SH-SY5Y (cell line): ENCODE results near the gene SAXO1.

Experiments used
- GATA2 ChIP-seq: IDR thresholded peaks from 2 replicates; pipeline ENCODE4 v1.6.1; 2011; ENCODE audit warnings: mild to moderate bottlenecking, low read depth, low read length
- GATA3 ChIP-seq: IDR thresholded peaks from 2 replicates; pipeline ENCODE4 v1.6.1; 2011; ENCODE audit warnings: low read depth, mild to moderate bottlenecking, low read length, moderate library complexity

DNA sequence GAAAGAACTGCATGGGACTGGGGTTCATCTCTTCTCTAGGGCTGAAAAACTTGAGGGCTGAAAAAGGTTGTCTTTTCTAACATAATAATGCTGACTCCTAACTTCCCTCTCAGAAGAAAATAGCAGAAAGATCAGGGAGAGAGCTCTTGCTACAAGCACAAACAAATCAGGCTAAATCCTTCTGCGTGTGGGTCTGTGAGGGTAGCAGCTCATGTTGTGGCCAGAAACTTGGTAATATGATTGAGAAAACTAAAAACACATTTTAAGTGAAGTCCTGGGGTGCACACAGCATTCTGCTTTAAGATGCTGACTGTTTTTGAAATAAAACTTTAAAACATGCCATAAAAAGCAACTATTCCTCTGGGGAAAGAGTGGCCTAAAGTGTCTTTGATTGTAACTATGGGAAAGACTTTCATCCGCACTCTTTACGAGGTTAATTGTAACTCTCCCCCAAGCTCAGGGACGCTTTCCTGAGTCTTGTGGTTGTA is 56.7 kb downstream of the SAXO1 start:
- TF ChIP-seq GATA2, result no peak
- no peak for TF ChIP-seq GATA3
